HepG2 (cell line): Measurements from ENCODE around the gene PRSS53. TPM values are rescaled to one million over a fixed set of nuclear protein-coding genes. Genes with fewer than 3 reads are reported as not detected.

ENCODE experiments used
- BRCA1 ChIP-seq: sonication (generic); formaldehyde crosslinking; IDR thresholded peaks from 2 replicates; pipeline ENCODE4 v1.4.0; 2020; ENCODE audit warnings: missing genetic modification reagents
- GPN1 ChIP-seq: sonication (generic); formaldehyde crosslinking; IDR thresholded peaks from 2 replicates; pipeline ENCODE4 v1.5.1; 2020; ENCODE audit warnings: missing genetic modification reagents, borderline replicate concordance
- HDAC1 ChIP-seq: sonication (generic); formaldehyde crosslinking; IDR thresholded peaks from 2 replicates; pipeline ENCODE4 v1.5.1; 2020; ENCODE audit warnings: mild to moderate bottlenecking, missing genetic modification reagents
- KDM5B ChIP-seq: sonication (generic); formaldehyde crosslinking; IDR thresholded peaks from 2 replicates; pipeline ENCODE4 v1.4.0; 2020; ENCODE audit warnings: missing genetic modification reagents, mild to moderate bottlenecking, borderline replicate concordance
- KLF13 ChIP-seq: sonication (generic); formaldehyde crosslinking; IDR thresholded peaks from 2 replicates; pipeline ENCODE4 v1.4.0; 2020; ENCODE audit warnings: mild to moderate bottlenecking, missing genetic modification reagents
- MBD4 ChIP-seq: IDR thresholded peaks from 2 replicates; pipeline ENCODE4 v1.6.1; 2012; ENCODE audit warnings: low read length, inconsistent platforms, borderline replicate concordance
- NFATC3 ChIP-seq: sonication (generic); formaldehyde crosslinking; IDR thresholded peaks from 2 replicates; pipeline ENCODE4 v1.5.1; 2020; ENCODE audit warnings: mild to moderate bottlenecking, missing genetic modification reagents
- POLR2AphosphoS5 ChIP-seq: IDR thresholded peaks from 2 replicates; pipeline ENCODE4 v1.6.1; 2012; ENCODE audit warnings: low read depth, low read length
- RNF2 ChIP-seq: fragments of 450-650 bp; conservative IDR thresholded peaks from 2 replicates; pipeline ENCODE4 v1.6.1; 2016; ENCODE audit warnings: low read depth
- SCMH1 ChIP-seq: sonication (generic); formaldehyde crosslinking; IDR thresholded peaks from 2 replicates; pipeline ENCODE4 v1.9.0; 2021; ENCODE audit warnings: missing genetic modification reagents, mild to moderate bottlenecking, borderline replicate concordance
- SMAD1 ChIP-seq: sonication (generic); formaldehyde crosslinking; IDR thresholded peaks from 2 replicates; pipeline ENCODE4 v1.4.0; 2020; ENCODE audit warnings: missing genetic modification reagents, low read depth, mild to moderate bottlenecking, borderline replicate concordance
- SMAD9 ChIP-seq: sonication (generic); formaldehyde crosslinking; IDR thresholded peaks from 2 replicates; pipeline ENCODE4 v1.5.1; 2020; ENCODE audit warnings: mild to moderate bottlenecking, missing genetic modification reagents
- SNAPC2 ChIP-seq: sonication (generic); formaldehyde crosslinking; IDR thresholded peaks from 2 replicates; pipeline ENCODE4 v1.8.1; 2022; ENCODE audit warnings: mild to moderate bottlenecking, missing genetic modification reagents
- SRSF4 ChIP-seq: fragments of 200-400 bp; formaldehyde crosslinking; IDR thresholded peaks from one replicate; pipeline ENCODE4 v1.6.1; 2018; ENCODE audit warnings: mild to moderate bottlenecking, low read depth, low read length, moderate library complexity; ENCODE audit not compliant: poor library complexity, severe bottlenecking
- TEAD2 ChIP-seq: sonication (generic); formaldehyde crosslinking; IDR thresholded peaks from 2 replicates; pipeline ENCODE4 v1.9.0; 2021; ENCODE audit warnings: missing genetic modification reagents
- ZFP82 ChIP-seq: sonication (generic); formaldehyde crosslinking; IDR thresholded peaks from 2 replicates; pipeline ENCODE4 v1.5.1; 2020; ENCODE audit warnings: mild to moderate bottlenecking, missing genetic modification reagents, borderline replicate concordance
- ZNF138 ChIP-seq: sonication (generic); formaldehyde crosslinking; IDR thresholded peaks from 2 replicates; pipeline ENCODE4 v1.5.0; 2020; ENCODE audit warnings: mild to moderate bottlenecking, low read depth, missing genetic modification reagents
- ZNF235 ChIP-seq: sonication (generic); formaldehyde crosslinking; IDR thresholded peaks from 2 replicates; pipeline ENCODE4 v1.8.1; 2023; ENCODE audit warnings: mild to moderate bottlenecking, missing genetic modification reagents, borderline replicate concordance
- ZNF672 ChIP-seq: sonication (generic); formaldehyde crosslinking; IDR thresholded peaks from 2 replicates; pipeline ENCODE4 v1.8.1; 2022; ENCODE audit warnings: missing genetic modification reagents
- polyA plus RNA-seq, 8 experiments: library from polyadenylated mRNA; depleted of rRNA in 3 of 8; stranded (reverse) in 7 of 8; unstranded in 1 of 8; fragments of >200 nt; fragmentation: Illumina TruSeq in 4 of 8; extraction: Trizol in 4 of 8; gene quantifications; 2 replicates each; pipeline versions ENCODE4 v1.2.1 to v1.2.3, GENCODE V29; 2011 to 2016; ENCODE audit warnings: low read depth in 4 of 8, missing spikeins in 1 of 8, mixed read lengths in 1 of 8; ENCODE audit not compliant: insufficient read depth in 1 of 8
- total RNA-seq, 5 experiments: library from RNA; depleted of rRNA; stranded (reverse); fragments of >200 nt; fragmentation: Illumina TruSeq; extraction: Trizol; gene quantifications; 2 replicates each; pipeline ENCODE4 v1.2.3, GENCODE V29; 2016; ENCODE audit warnings: low read depth in 1 of 5
- TF ChIP-seq, protein P1 (sequence below): sonication (generic); formaldehyde crosslinking; IDR thresholded peaks from 2 replicates; pipeline ENCODE4 v1.9.0; 2022; ENCODE audit warnings: missing genetic modification reagents, mild to moderate bottlenecking, borderline replicate concordance
- TF ChIP-seq, protein P2 (sequence below): sonication (generic); formaldehyde crosslinking; IDR thresholded peaks from 2 replicates; pipeline ENCODE4 v1.4.0; 2020; ENCODE audit warnings: missing genetic modification reagents
- TF ChIP-seq, protein P3 (sequence below): sonication (generic); formaldehyde crosslinking; IDR thresholded peaks from 2 replicates; pipeline ENCODE4 v1.4.0; 2020; ENCODE audit warnings: missing genetic modification reagents
- TF ChIP-seq, protein P4 (sequence below), 2 experiments: sonication (generic) in 1 of 2; formaldehyde crosslinking in 1 of 2; IDR thresholded peaks; 2 replicates each; pipeline versions ENCODE4 v1.4.0 to v1.6.1; 2018 to 2020; ENCODE audit warnings: missing genetic modification reagents in 2 of 2, borderline replicate concordance in 1 of 2, low read depth in 1 of 2, mild to moderate bottlenecking in 1 of 2, missing biosample characterization in 1 of 2

PRSS53 gene
- total and polyA plus RNA-seq, 2 of the 13 experiments (the other 11 are each of a cell fraction or from before 2014, with no cell fraction given), result 2.2 to 7.4 TPM

DNA sequence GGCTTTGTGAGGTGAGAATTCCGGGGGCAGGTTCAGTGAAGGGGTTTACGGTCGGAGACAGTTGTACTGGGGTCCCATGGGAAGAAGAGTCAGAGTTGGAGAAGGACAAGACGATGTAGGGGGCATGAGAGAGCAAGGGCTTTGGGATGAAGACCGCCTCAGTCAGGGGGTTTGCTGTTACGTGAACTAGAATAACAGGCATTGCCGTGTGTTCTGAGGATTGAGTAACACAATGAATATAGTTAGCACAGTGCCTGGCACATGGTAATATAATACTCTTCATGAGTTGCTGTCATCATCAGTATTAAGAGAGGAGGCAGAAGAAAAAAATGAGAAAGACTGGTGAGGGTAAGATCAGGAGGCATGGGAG is 13.9 kb downstream of the PRSS53 start (continued):
- TF ChIP-seq SRSF4 (no peak), ZFP82 (CRISPR knock-in tag) (0 out of 2 replicates have a peak, but pooled peaks have one; percentile 65), POLR2AphosphoS5 (no peak), SMAD9 (CRISPR knock-in tag) (0 out of 2 replicates have a peak, but pooled peaks have one; percentile 8), KDM5B (CRISPR knock-in tag) (no peak), RNF2 (no peak), ZNF235 (CRISPR knock-in tag) (no peak), ZNF138 (CRISPR knock-in tag) (peak; percentile 10; the same call in 1 of the 2 replicates), MBD4 (no peak), TEAD2 (no peak), ZNF672 (CRISPR knock-in tag) (no peak), BRCA1 (CRISPR knock-in tag) (no peak), NFATC3 (CRISPR knock-in tag) (no peak), GPN1 (no peak), SNAPC2 (CRISPR knock-in tag) (no peak), SMAD1 (no peak), HDAC1 (no peak), SCMH1 (CRISPR knock-in tag) (no peak), KLF13 (CRISPR knock-in tag) (0 out of 2 replicates have a peak, but pooled peaks have one; percentile 10)
- TF ChIP-seq, protein P1, sequence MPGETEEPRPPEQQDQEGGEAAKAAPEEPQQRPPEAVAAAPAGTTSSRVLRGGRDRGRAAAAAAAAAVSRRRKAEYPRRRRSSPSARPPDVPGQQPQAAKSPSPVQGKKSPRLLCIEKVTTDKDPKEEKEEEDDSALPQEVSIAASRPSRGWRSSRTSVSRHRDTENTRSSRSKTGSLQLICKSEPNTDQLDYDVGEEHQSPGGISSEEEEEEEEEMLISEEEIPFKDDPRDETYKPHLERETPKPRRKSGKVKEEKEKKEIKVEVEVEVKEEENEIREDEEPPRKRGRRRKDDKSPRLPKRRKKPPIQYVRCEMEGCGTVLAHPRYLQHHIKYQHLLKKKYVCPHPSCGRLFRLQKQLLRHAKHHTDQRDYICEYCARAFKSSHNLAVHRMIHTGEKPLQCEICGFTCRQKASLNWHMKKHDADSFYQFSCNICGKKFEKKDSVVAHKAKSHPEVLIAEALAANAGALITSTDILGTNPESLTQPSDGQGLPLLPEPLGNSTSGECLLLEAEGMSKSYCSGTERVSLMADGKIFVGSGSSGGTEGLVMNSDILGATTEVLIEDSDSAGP, result no peak
- TF ChIP-seq, protein P2, sequence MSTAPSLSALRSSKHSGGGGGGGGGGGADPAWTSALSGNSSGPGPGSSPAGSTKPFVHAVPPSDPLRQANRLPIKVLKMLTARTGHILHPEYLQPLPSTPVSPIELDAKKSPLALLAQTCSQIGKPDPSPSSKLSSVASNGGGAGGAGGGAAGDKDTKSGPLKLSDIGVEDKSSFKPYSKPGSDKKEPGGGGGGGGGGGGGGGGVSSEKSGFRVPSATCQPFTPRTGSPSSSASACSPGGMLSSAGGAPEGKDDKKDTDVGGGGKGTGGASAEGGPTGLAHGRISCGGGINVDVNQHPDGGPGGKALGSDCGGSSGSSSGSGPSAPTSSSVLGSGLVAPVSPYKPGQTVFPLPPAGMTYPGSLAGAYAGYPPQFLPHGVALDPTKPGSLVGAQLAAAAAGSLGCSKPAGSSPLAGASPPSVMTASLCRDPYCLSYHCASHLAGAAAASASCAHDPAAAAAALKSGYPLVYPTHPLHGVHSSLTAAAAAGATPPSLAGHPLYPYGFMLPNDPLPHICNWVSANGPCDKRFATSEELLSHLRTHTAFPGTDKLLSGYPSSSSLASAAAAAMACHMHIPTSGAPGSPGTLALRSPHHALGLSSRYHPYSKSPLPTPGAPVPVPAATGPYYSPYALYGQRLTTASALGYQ, result 0 out of 2 replicates have a peak, but pooled peaks have one; percentile 1
- TF ChIP-seq, protein P3, sequence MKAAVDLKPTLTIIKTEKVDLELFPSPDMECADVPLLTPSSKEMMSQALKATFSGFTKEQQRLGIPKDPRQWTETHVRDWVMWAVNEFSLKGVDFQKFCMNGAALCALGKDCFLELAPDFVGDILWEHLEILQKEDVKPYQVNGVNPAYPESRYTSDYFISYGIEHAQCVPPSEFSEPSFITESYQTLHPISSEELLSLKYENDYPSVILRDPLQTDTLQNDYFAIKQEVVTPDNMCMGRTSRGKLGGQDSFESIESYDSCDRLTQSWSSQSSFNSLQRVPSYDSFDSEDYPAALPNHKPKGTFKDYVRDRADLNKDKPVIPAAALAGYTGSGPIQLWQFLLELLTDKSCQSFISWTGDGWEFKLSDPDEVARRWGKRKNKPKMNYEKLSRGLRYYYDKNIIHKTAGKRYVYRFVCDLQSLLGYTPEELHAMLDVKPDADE, result no peak
- TF ChIP-seq, protein P4, sequence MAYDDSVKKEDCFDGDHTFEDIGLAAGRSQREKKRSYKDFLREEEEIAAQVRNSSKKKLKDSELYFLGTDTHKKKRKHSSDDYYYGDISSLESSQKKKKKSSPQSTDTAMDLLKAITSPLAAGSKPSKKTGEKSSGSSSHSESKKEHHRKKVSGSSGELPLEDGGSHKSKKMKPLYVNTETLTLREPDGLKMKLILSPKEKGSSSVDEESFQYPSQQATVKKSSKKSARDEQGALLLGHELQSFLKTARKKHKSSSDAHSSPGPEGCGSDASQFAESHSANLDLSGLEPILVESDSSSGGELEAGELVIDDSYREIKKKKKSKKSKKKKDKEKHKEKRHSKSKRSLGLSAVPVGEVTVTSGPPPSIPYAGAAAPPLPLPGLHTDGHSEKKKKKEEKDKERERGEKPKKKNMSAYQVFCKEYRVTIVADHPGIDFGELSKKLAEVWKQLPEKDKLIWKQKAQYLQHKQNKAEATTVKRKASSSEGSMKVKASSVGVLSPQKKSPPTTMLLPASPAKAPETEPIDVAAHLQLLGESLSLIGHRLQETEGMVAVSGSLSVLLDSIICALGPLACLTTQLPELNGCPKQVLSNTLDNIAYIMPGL (CRISPR knock-in tag; IDR thresholded peaks at IDR 0.05; ENCODE audit: borderline replicate concordance in 1 of 2, low read depth in 1 of 2), result no peak
